CD4-positive, alpha-beta T cell treated with Interleukin-17A for 4 hours (primary cell): ENCODE measurements around the gene NOXA1.
"Not testable (repeated sequence)": the region's sequence is repeated elsewhere in the genome, so short reads cannot be mapped to it uniquely, and the experiment has no call there.

Experiments
- DNase-seq: peaks from one replicate; pipeline ENCODE4 v3.0.0-alpha.2; 2020; ENCODE audit warnings: mixed read lengths

The NOXA1 gene

GRCh38 chr9:137406085-137406760 is 17.0 kb upstream of the NOXA1 start:
- no peak for DNase-seq

- peak; percentile 75 for DNase-seq
These were observed 16.2 kb upstream of the NOXA1 start for GRCh38 chr9:137406876-137407589.

GRCh38 chr9:137407590-137408300 is 15.4 kb upstream of the NOXA1 start:
- no peak for DNase-seq

GRCh38 chr9:137408651-137409405 is 14.4 kb upstream of the NOXA1 start:
- DNase-seq: no peak

GRCh38 chr9:137409515-137409914 is 13.7 kb upstream of the NOXA1 start:
- no peak for DNase-seq

GRCh38 chr9:137410236-137410890 is 12.8 kb upstream of the NOXA1 start:
- DNase-seq: not testable (repeated sequence)

DNA sequence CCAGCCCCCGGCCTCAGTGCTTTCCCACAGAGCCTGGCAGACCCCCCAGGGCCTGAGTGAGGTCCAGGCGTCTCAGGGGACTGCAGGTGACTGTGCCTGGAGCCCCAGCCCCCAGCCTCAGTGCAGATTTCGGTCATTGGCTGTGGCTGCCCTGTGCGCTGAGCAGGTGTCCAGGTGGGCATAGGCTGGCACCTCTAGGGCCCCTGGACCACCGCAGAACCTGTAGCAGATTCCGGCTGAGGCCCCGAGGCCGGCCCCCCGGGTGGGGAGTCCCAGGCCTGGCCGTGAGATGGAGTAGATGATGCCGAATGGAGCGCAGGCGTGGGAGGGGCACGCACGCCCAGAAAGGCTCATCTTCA is 12.3 kb upstream of the NOXA1 start:
- DNase-seq: no peak

DNA sequence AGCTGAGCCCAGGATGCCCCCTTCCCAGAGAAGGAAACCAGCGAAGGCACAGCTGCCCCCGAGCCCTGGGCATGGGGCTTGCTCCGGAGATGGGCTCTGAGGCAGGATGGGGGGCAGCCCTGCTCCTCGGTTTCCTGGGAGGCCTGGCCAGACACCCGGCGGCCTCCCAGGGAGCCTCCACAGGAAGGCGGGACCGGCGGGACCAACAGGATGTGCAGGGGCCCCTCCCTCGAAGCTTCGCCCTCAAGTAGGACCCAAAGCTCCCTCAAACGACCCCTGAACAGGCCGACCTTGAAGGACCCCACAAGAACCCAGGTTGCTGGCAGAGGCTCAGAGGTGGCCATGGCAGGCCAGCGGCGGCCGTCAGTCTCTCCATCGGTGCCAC is 11.9 kb upstream of the NOXA1 start:
- peak; percentile 17 for DNase-seq

DNA sequence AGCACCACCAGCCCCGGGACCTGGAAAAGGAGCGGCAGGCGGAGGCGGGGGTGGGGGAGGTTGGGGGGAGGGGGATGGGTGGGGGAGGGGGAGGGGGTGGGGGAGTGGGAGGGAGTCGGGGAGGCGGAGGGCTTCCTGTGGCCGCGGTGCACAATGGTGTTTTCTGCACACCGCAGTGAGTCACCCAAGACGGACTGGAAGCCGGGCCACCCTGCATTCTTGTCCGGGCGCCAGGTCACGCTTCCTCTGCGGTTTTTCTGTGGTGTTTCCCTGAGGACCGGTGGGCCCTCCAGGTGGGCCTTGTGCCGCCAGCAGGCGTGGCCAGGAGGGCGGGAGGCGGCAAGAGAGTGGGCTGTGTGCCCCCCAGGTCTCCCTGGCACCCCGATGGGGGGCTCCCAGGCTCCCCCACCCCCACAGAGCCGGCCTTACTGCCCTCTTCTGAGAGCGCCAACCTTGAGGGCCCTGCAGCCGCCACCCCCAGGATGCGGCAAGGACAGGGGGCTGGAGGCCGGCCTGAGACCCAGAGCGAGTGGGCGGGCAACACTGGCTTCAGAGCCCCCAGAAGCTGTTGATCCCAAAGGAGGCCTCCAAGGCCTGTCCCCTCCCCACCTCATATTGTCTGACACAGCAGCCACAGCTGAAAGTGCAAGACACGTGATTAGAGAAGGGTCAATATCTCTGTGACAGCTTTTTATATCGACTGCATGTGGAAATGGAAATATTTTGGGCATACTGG is 11.4 kb upstream of the NOXA1 start:
- peak; percentile 52 for DNase-seq

- DNase-seq: no peak
These were observed 10.8 kb upstream of the NOXA1 start for GRCh38 chr9:137412431-137412830.

GRCh38 chr9:137415451-137415850 is 7.7 kb upstream of the NOXA1 start:
- DNase-seq: no peak

DNA sequence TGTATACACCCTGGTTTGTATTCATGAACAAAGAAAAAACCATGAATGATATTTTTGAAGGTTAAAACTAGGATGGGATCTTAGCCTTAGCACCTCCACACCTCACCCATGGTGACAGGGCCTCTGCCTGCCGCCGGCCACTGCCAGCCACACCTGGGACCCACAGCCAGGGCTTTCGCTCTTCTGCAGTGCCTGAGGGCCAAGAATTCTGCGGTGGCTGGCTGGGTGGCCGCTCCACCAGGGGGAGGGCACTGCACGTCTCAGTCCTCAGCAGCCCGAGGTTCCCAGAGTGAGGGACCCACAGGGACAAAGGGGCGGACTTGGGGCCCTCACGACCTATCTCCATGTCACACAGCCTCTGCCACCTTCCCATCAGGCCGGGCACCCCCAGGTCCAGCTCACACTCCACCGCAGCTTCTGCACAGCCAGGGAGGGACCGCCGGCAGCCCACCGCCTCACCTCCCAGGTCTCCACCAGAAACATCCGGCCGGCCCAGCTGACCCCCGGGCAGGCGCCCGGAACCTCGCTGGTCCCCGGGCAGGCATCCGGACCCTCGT is 7.1 kb upstream of the NOXA1 start:
- DNase-seq: no peak

GRCh38 chr9:137416563-137417151 is 6.5 kb upstream of the NOXA1 start:
- no peak for DNase-seq

- DNase-seq: peak; percentile 17
These were observed 5.8 kb upstream of the NOXA1 start for GRCh38 chr9:137417161-137418021.

- DNase-seq: no peak
These were observed 1.2 kb upstream of the NOXA1 start for GRCh38 chr9:137421838-137422603.

- peak; percentile 15 for DNase-seq
These were observed 510 bp downstream of the NOXA1 start for GRCh38 chr9:137423514-137424291.

GRCh38 chr9:137426018-137426681 is 3.0 kb downstream of the NOXA1 start:
- no peak for DNase-seq
